ENCODE data around the gene PAFAH1B1.
"Not testable (repeated sequence)": the region's sequence is repeated elsewhere in the genome, so short reads cannot be mapped to it uniquely, and the experiment has no call there.

DNA sequence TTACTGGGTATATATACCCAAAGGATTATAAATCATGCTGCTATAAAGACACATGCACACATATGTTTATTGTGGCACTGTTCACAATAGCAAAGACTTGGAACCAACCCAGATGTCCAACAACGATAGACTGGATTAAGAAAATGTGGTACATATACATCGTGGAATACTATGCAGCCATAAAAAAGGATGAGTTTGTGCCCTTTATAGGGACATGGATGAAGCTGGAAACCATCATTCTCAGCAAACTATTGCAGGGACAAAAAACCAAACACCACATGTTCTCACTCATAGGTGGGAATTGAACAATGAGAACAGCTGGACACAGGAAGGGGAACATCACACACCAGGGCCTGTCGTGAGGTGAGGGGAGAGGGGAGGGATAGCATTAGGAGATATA lies 59.5 kb downstream of the PAFAH1B1 start:
- TF ChIP-seq, protein P1, sequence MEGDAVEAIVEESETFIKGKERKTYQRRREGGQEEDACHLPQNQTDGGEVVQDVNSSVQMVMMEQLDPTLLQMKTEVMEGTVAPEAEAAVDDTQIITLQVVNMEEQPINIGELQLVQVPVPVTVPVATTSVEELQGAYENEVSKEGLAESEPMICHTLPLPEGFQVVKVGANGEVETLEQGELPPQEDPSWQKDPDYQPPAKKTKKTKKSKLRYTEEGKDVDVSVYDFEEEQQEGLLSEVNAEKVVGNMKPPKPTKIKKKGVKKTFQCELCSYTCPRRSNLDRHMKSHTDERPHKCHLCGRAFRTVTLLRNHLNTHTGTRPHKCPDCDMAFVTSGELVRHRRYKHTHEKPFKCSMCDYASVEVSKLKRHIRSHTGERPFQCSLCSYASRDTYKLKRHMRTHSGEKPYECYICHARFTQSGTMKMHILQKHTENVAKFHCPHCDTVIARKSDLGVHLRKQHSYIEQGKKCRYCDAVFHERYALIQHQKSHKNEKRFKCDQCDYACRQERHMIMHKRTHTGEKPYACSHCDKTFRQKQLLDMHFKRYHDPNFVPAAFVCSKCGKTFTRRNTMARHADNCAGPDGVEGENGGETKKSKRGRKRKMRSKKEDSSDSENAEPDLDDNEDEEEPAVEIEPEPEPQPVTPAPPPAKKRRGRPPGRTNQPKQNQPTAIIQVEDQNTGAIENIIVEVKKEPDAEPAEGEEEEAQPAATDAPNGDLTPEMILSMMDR (conservative IDR thresholded peaks at IDR 0.05; ENCODE audit: low read depth in 2 of 2): not testable (repeated sequence)
- TF ChIP-seq EZH2 (IDR thresholded peaks at IDR 0.05; ENCODE audit: low read depth, unreplicated experiment); EZH2phosphoT487 (IDR thresholded peaks at IDR 0.05; ENCODE audit: unreplicated experiment); POLR2AphosphoS5 (IDR thresholded peaks at IDR 0.05; ENCODE audit: low read depth); REST (IDR thresholded peaks at IDR 0.05; ENCODE audit: unreplicated experiment); ETS1 (IDR thresholded peaks at IDR 0.05): not testable (repeated sequence)

Measured in GM23338 (cell line).